Measurements from ENCODE around the gene NFIX.

Gene NFIX

DNA sequence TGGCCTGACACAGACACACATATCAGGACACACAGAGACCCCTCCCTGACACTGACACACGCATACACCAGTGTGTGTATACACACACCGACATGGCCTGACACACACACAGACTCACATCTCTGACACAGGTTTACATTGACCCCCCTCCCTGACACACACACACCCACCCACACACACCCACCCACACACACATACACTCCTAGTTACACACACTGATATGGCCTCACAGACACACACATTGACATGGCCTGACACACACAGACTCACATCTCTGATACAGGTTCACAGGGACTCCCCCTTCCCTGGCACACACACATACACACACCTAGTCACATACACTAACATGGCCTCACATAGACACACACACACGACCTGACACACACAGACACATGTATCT is 4.4 kb upstream of the NFIX start:
- DNase-seq, result no peak

- peak; percentile 26 for DNase-seq
Measured at GRCh38 chr19:12991296-12991695, 4.0 kb upstream of the NFIX start.

GRCh38 chr19:12992729-12993128 is 2.5 kb upstream of the NFIX start:
- no peak for DNase-seq

- DNase-seq, result no peak
Measured at GRCh38 chr19:12993562-12993961, 1.7 kb upstream of the NFIX start.

DNA sequence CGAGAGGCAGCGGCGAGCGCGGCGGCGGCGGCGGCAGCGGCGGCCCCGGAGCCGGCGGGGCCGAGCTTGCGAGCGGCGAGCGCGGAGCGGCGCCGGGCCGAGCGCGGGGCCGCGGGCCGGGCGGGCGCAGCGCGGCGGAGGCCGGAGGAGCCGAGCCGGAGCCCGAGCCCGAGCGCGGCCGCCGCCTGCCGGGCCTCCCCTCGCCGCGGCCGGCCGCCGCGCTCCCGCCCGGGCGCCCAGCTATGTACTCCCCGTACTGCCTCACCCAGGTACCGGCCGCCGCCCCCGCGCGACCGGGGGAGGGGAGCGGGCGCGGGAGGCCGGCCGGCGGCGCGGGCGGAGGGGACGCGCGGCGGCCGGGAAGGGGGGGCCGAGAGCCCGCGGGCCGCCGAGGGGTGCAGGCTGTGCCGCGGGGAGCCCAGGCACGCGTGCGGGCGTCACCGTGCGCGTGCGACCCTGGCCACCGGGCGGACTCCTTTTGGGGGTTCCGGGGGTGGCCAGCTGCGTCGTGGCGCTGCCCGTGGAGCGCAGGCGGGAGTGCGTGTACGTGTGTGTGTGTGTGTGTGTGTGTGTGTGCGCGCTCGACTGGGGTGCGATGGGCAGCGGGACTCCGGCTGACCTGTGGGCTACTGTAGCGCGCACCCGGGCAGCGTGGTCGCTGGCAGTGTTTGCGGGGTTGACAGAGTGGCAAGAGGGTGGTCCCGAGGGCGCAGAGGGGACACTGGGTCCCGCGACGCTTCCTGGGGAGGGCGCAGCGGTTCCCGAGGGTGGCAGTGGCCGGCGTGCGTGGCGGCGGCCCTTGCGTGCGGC is 526 bp downstream of the NFIX start:
- peak; percentile 54 for DNase-seq

GRCh38 chr19:12996406-12997094 is 1.3 kb downstream of the NFIX start:
- DNase-seq, result peak; percentile 21

- no peak for DNase-seq
Measured at GRCh38 chr19:12997179-12997966, 2.1 kb downstream of the NFIX start.

DNA sequence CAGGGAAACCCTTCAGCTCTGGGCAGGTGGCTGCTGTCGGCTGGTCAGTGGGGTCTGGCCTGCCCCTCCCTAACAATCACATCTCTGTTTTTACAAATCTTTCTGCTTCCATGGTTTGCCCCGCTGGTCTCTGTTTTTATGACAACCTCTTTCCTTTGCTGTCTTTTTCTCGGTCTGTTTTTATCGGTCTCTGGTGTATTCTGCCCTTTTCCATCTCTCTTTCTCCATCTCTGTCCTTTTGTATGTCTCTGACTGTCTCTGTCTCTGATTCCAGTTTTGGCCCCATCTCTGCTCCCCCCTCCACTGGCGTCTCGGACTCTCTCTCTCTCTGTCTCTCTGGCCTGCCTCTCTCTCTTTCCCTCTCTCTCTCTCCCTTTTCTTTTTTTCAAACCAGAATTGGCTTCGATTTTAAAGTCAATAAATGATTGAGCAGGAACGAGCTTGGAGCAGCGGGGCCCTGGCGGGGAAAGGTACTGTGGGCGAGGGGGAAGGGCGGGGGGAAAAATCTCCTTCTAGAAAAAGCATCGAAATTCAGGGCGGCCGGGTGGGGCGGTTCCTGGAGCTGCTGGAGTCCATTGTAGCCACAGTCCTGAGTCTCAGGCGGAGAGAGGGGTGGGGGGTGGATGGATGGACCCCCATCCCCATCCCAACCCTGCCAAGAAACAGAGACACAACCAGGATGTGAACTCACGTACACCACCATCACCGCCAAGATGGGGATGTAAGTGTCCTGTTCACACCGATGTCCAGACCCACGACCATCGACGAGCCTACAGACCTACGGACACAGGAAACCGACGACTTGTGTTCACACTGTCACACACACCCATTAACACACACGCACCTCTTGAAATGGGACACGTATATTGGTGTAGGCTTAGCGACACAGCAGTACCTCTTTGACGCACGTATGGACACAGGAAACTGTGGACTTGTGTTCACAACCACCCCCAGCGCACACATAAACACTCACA is 3.0 kb downstream of the NFIX start:
- DNase-seq, result no peak

GRCh38 chr19:13001166-13001501 is 5.9 kb downstream of the NFIX start:
- no peak for DNase-seq

DNA sequence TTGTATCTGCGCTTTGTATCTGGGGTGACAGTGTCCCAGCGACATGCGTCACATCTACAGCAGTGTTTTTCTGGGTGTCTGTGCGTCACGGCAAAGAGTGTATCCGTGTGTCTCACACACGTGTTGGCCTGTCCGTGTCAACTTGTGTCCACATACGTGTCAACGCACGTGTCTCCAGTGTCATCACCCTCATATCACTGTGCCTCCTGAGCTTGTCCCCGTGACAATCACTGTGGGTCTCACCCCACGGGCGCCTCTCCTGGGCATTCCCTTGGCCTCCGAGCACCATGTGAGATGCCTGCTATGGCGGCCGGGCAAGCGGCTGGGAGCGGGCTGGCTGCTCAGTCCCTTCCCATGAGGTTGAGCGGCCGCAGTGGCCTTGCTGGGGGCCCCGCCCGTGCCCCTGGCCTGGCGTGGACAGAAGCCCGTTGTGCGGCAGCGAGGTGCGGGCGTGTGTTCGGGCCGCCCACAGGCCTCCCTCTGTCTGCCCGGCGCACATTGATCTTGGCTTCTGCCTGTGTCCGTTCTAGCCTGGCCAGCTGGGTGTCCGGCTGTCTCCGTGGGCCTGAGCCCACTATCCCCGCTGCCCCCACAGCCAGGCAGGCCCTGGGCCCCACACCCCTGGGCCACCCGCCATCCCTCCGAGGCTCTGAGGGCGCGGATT is 6.4 kb downstream of the NFIX start:
- no peak for DNase-seq

- DNase-seq, result no peak
Measured at GRCh38 chr19:13002166-13002898, 7.1 kb downstream of the NFIX start.

DNA sequence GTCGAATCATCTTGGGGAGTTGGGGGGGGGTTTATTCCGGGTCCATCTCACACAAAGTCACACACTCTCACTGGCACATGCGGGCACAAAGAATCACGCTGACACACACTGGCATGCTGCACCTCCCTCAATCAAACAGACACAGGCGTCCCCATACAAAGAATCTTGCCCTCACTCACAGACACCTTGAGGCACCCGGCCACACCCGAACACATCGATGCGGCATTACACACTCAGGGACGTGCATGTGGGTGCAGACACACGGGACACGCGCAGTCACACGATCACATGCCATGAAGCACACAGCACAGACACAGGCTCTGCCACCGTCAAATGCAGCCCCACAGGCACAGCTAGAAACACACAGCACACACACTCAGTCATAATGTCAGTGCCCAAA is 7.8 kb downstream of the NFIX start:
- DNase-seq, result no peak

GRCh38 chr19:13004273-13004672 is 9.0 kb downstream of the NFIX start:
- no peak for DNase-seq

- no peak for DNase-seq
Measured at GRCh38 chr19:13005253-13005652, 10.0 kb downstream of the NFIX start.

- DNase-seq, result no peak
Measured at GRCh38 chr19:13005861-13006370, 10.6 kb downstream of the NFIX start.

DNA sequence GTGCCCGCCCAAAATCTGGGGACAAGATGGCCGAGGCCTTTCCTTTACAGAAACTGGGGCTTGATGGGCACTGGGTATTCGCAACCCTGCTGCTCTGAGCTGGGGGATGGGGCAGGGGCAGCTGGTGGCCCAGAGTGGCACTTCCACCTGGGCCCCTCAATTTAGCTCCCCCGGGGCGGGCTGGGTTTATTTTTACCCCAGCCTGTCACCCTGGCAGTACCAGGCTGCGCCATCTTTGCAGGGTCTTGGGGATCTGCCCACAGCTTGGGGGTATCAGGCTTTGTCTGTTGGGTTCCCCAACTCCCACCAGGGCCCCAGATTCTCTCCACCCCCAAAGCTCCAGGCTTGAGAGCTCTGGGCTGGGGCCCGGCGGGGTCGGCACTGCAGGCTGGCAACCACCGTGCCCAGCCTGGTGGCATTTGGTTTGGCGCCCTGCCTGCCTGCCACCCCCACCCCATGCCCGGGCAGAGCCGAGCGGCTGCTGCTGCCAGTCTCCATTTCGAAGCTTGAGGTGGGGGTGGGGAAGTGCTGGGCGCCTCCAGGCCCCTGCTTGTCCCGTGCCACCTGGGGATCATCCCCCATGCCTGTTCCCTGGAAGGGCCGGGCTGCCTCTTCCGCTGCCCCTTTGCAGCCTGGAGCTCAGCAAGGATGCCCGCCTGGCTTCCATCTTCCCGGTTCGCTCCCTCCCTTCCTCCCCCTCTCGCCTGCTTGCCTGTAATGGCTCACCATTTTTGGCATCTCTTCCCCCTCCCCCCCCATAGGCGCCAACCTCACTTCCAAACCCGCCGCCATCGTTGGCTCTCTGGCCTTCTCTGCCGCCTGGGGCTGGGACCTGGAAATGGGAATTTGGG is 11.4 kb downstream of the NFIX start:
- DNase-seq, result no peak

- DNase-seq, result no peak
Measured at GRCh38 chr19:13007292-13008045, 12.2 kb downstream of the NFIX start.

- no peak for DNase-seq
Measured at GRCh38 chr19:13008926-13009787, 13.9 kb downstream of the NFIX start.

All from DMS53 (cell line).